Psoas muscle (tissue), 8 donors: ENCODE measurements around the gene LGALSL. TPM values are rescaled to one million over a fixed set of nuclear protein-coding genes. Genes with fewer than 3 reads are reported as not detected.

Experiments
- ATAC-seq, 4 donors: fragments of 200-7000 bp; cut with Tn5 transposase; one replicate each; pipeline ENCODE4 v1.9.1; 2020; ENCODE audit warnings: moderate library complexity in 3 of 4, mild to moderate bottlenecking in 2 of 4
- DNase-seq, 2 donors: peaks; one replicate each; pipeline ENCODE4 v3.0.0-alpha.2; 2020
- H3K27ac ChIP-seq: fragments of 200-600 bp; one replicate; pipeline ENCODE4 v1.8.0; 2022
- H3K27me3 ChIP-seq, 3 donors: fragments of 200-600 bp in 1 of 3; one replicate each; pipeline versions ENCODE4 v1.6.1 to v1.8.0; 2013 to 2022; ENCODE audit warnings: low read length in 2 of 3, mild to moderate bottlenecking in 2 of 3, moderate library complexity in 1 of 3; ENCODE audit not compliant: insufficient read depth in 3 of 3
- H3K36me3 ChIP-seq, 2 donors: fragments of 200-600 bp in 1 of 2; one replicate each; pipeline versions ENCODE4 v1.6.1 to v1.8.0; 2013 to 2022; ENCODE audit warnings: low read depth in 1 of 2, mild to moderate bottlenecking in 1 of 2, moderate library complexity in 1 of 2; ENCODE audit not compliant: insufficient read depth in 1 of 2
- H3K4me1 ChIP-seq: fragments of 200-600 bp; one replicate; pipeline ENCODE4 v1.8.0; 2022
- H3K4me3 ChIP-seq: fragments of 200-600 bp; one replicate; pipeline ENCODE4 v1.8.0; 2022; ENCODE audit warnings: mild to moderate bottlenecking
- H3K9me3 ChIP-seq: fragments of 200-600 bp; one replicate; pipeline ENCODE4 v1.8.0; 2022
- CTCF ChIP-seq: fragments of 200-600 bp; IDR thresholded peaks from one replicate; pipeline ENCODE4 v1.8.0; 2022; ENCODE audit warnings: antibody characterized with exemption
- WGBS, 3 donors: extraction: QIAGEN DNeasy Blood & Tissue Kit; methylation state at CpG; one replicate each; pipeline versions ENCODE4 v1.1.6 to v1.1.7; 2013; 5-methylcytosine and 5-hydroxymethylcytosine counted together
- intact Hi-C, 2 donors: fragments of 100-400 bp; cut with DNase I; formaldehyde crosslinking; loops; one replicate each; pipeline versions ENCODE4 v1.11.0 to v1.14.2; 2022
- polyA plus RNA-seq, 3 donors: library from polyadenylated mRNA; stranded (reverse); fragments of 200-250 nt; gene quantifications; one replicate each; pipeline ENCODE4 v1.2.3, GENCODE V29; 2013
- total RNA-seq, 4 donors: library from RNA; stranded (reverse); fragmentation: NEBNext Ultra II Directional in 2 of 4; extraction: Animal tissue kit (Norgen Biotek cat#: 25700) in 2 of 4; gene quantifications; one replicate each; pipeline versions ENCODE4 v1.2.1 to v1.2.4, GENCODE V29; 2021 to 2023
- donor health status: healthy with polysubstance abuse.
- donor health status: DM: no; HTN: no; CAD: no; lungs with moderate emphysema.
- donor health status: Bipolar disorder and iron deficiency.
- donor health status: healthy.
- donor health status: DM: yes; HTN: yes; CAD: no.
- donor health status: DM: no; HTN: no; CAD: no.
- donor health status: DM: no; HTN: no; CAD: no.
- donor health status: DM: yes; HTN: yes; CAD: no.

LGALSL gene
- total and polyA plus RNA-seq, 7 donors, result 3.6 to 30.9 (median 11.4) TPM

- no peaks in the 10 kb centered on the region for H3K36me3 ChIP-seq
- no peak for TF ChIP-seq CTCF
- H3K4me1 ChIP-seq, result peaks cover 6% of the 10 kb centered on the region
- 47 to 78% (median 70%) methylated on average over 2 of the region's 2 CpGs for WGBS, 3 donors
- no peaks in the 10 kb centered on the region for H3K9me3 ChIP-seq
- no peak overlapping the region for H3K4me3 ChIP-seq
- no peak overlapping the region for H3K27ac ChIP-seq
- ATAC-seq (no peak), DNase-seq (peak in 1 of 2 donors; percentile 13)
- intact Hi-C loops, result no loop called here
- no peaks in the 10 kb centered on the region for H3K27me3 ChIP-seq
Measured at GRCh38 chr2:64447317-64448040, 6.5 kb upstream of the LGALSL start.

GRCh38 chr2:64448041-64448426 lies 5.9 kb upstream of the LGALSL start:
- no peak overlapping the region for H3K4me3 ChIP-seq
- WGBS, 3 donors, result 45 to 70% (median 59%) methylated on average over 7 of the region's 7 CpGs
- no peaks in the 10 kb centered on the region for H3K27me3 ChIP-seq
- ATAC-seq (no peak), DNase-seq (no peak)
- H3K4me1 ChIP-seq, result peaks cover 12% of the 10 kb centered on the region
- no peak for TF ChIP-seq CTCF
- H3K36me3 ChIP-seq, result no peaks in the 10 kb centered on the region
- no peaks in the 10 kb centered on the region for H3K9me3 ChIP-seq
- no peak overlapping the region for H3K27ac ChIP-seq
- intact Hi-C loops, result no loop called here

- Histone ChIP-seq H3K27ac (no peak overlapping the region), H3K36me3 (peaks cover 0 to 2% of the 10 kb centered on the region in 2 donors), H3K9me3 (no peaks in the 10 kb centered on the region), H3K4me1 (peaks cover 31% of the 10 kb centered on the region), H3K27me3 (no peaks in the 10 kb centered on the region), H3K4me3 (no peak overlapping the region)
- DNase-seq (no peak), ATAC-seq (no peak)
- WGBS, 3 donors, result 89 to 98% (median 95%) methylated on average over 2 of the region's 2 CpGs
- intact Hi-C loops, result no loop called here
- TF ChIP-seq CTCF, result no peak
Measured at GRCh38 chr2:64451051-64451450, 2.9 kb upstream of the LGALSL start.

GRCh38 chr2:64454386-64455332 lies 697 bp downstream of the LGALSL start:
- Histone ChIP-seq H3K4me3 (peak overlapping the region; percentile 91), H3K9me3 (no peaks in the 10 kb centered on the region), H3K36me3 (peaks cover 0 to 38% of the 10 kb centered on the region in 2 donors), H3K27ac (peak overlapping the region; percentile 94), H3K4me1 (peaks cover 60% of the 10 kb centered on the region), H3K27me3 (no peaks in the 10 kb centered on the region)
- 1 to 2% (median 2%) methylated on average over 30 to 103 of the region's 103 CpGs for WGBS, 3 donors
- peak; percentile 37 to 55 (median 50) for ATAC-seq
- intact Hi-C loops, result loop anchor here in 1 of 2 donors (2.0 kb wide), 1 partner anchor 52 kb away; no protein-coding TSS in a partner anchor
- peak; percentile 64 to 74 for DNase-seq
- no peak for TF ChIP-seq CTCF
